Hypothalamus (tissue), 51 donors: ENCODE results near the gene HMGCS2.
A peak's percentile ranks its signal among the peaks of the same experiment; 100 is the strongest.
"Not testable (repeated sequence)": the region's sequence is repeated elsewhere in the genome, so short reads cannot be mapped to it uniquely, and the experiment has no call there.

Source experiments
- DNase-seq, 51 donors: peaks; one replicate each; lab custom pipeline; 2025; lab: John Stamatoyannopoulos, UW

The HMGCS2 gene

DNA sequence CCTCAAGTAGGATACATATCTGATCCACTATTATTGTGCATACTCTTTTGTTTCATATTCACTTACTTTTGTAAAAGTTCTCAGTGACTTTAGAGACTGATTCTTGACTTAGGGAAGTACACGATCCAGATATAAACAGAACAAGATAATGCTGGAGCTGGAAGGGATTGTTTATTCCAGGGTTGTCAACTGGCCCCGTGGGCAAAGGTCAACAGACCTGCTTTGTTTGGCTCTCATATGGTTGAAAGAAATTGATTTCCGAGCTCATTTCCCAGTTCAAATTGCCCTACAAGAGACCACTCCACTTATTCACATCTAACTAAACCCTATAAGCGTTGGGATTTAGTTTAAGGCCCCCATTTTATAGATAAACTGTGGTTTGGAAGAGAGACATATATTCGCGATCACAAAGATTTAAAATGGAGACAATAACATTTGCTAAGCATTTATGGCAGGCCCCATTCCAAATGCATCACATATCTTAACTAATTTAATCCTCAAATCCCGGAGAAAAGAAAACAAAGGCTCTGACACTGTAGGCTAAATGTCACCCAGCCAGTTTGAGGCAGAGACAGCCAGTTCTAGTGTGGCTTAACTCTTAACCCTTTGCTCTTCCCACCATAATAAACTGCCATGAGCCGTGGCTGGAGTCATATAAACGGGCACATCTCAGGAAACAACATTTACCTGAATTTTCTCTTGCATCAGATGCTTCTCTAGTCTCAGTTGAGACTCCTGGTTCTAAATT lies 21.9 kb upstream of the HMGCS2 start:
- DNase-seq: no peak

- no peak for DNase-seq
Measured at GRCh38 chr1:119787776-119788175, 19.1 kb upstream of the HMGCS2 start.

GRCh38 chr1:119786473-119787050 lies 17.9 kb upstream of the HMGCS2 start:
- not testable (repeated sequence) for DNase-seq

DNA sequence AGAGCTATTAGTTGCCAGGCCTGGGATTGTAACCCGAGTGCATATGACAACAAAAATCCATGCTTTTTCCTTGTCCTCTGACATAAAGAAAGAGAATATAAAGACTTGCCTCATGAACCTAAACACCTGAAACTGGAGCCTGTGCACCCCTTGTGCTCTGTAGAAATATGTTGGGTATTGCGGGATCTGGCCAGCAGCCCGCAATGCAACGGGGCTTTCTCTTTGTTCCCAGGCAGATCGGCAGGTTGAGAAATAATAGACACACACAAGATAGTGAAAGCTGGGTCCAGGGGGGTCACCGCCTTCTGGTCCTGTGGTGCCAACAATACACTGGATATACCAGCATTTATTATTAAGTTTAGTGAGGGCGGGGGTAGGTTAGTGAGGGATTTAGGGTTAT lies 17.3 kb upstream of the HMGCS2 start:
- DNase-seq: not testable (repeated sequence)

DNA sequence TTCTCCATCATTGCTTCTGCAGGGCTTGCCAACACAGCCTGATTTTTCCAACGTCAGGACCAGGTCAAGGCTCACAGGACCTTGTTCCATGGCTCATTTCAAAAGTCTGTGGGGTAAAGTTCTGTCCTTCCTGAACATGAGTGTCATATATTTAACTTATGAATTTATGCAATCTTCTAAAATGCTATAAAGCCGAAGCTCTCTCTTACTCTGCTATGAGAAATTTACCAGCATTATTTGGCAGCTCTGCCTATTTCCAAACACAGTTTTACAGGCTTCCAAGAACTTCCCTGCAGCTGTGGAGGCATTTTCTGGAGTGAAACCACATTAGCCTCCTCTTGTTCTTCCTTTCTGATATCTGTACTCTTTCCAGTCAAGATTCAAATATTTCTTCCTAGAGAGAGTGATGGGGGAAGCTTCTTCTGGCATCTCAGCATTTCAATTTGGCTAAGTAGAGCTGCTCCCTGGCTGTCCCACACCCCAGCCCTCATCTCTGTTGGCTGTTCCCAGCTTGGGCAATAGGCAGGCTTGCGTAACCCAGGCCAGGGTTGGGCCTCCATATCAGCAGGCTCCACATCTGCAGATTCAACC lies 15.6 kb upstream of the HMGCS2 start:
- DNase-seq: no peak

- DNase-seq: no peak
Measured at GRCh38 chr1:119783354-119784185, 14.9 kb upstream of the HMGCS2 start.

DNA sequence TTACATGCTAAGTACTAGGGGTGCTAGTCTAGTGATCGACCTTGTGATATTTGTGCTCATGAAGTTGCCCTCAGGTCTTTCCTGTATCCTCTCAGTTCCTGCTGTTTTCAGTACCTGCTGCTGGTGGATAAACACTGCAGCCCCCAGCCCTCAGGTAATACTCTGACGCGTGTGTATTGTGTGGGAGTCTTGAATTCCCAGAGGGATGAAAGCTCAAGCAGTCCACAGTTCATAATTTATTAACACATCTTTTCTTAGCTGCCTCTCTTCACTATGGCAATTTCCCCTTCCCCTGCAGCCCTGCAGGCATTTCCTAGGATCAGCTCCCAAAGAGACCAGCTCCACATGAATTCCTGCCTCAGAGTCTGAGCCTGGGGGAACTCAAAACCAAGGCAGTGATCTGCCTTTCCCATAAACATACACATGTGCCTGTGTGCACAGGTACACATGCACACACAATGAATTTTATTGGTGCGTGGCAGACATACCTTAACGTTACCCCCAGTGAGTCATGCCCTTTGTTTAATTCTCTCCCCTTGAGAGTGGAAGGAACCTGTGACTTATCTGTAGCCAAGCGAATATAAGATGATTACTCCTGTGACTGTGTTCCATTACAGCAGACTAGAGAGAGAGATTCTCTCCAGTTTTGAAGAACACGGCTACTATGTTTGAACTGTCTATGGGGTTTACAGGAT lies 14.1 kb upstream of the HMGCS2 start:
- no peak for DNase-seq

- DNase-seq: no peak
Measured at GRCh38 chr1:119781434-119782210, 12.9 kb upstream of the HMGCS2 start.

GRCh38 chr1:119779869-119780356 lies 11.2 kb upstream of the HMGCS2 start:
- DNase-seq: no peak

GRCh38 chr1:119778886-119779560 lies 10.3 kb upstream of the HMGCS2 start:
- no peak for DNase-seq

GRCh38 chr1:119778359-119778758 lies 9.7 kb upstream of the HMGCS2 start:
- DNase-seq: no peak

- no peak for DNase-seq
Measured at GRCh38 chr1:119774746-119775490, 6.2 kb upstream of the HMGCS2 start.

GRCh38 chr1:119773711-119774241 lies 5.1 kb upstream of the HMGCS2 start:
- no peak for DNase-seq

- DNase-seq: no peak
Measured at GRCh38 chr1:119772298-119772697, 3.6 kb upstream of the HMGCS2 start.

DNA sequence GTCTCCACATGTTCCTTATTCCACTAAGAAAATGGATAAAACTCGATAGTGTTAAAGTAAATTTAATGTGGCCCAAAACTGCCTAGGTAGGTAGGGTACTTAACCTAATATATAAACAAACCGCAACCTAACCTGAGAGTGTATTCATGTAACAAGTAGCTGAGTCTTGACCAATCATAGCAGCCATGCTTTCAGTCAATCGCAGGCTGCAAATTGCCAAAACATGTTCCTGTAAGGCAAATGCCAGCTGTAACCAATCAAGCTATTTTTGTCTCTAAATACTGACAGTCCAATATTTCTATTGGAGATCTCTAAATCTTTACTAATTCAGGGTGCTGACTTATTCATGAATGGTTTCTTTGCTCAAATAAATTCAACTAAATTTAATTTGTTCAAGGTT lies 3.1 kb upstream of the HMGCS2 start:
- DNase-seq: no peak

DNA sequence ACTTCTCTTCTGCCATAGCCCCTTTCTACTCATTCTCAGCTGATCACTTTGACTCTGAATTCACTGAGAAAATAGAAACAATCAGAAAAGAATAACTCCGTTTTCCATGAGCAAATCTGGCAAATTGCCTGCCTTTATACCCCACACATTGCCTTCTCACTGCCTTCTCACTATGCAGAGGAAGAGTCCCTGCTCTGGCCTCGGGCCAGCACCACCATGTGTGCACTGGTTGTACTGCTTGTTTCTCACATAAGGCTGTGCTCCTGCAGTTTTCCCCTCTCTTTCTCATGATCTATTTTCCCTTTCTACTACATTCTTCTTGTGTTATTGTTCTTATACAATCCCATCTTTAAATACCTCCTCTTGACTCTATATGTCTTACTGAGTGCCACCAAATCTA lies 2.3 kb upstream of the HMGCS2 start:
- peak in 3 of 51 donors; percentile 2 to 9 (median 7) for DNase-seq

GRCh38 chr1:119767486-119767885 lies 1.2 kb downstream of the HMGCS2 start:
- DNase-seq: no peak

- peak in 18 of 51 donors; percentile 5 to 55 (median 26) for DNase-seq
Measured at GRCh38 chr1:119766374-119766794, 2.3 kb downstream of the HMGCS2 start.
